Karpas-422 (cell line): ENCODE data around the gene TMEM26. TPM values are rescaled to one million over a fixed set of nuclear protein-coding genes. Genes with fewer than 3 reads are reported as not detected.

Source experiments
- DNase-seq: peaks from one replicate; pipeline ENCODE4 v3.0.0-alpha.2; 2015
- H2AFZ ChIP-seq: fragments of 200-600 bp; sonication (generic); 2 replicates; pipeline ENCODE4 v1.6.1; 2014; ENCODE audit warnings: antibody characterized with exemption, low read length, mixed read lengths
- H3K27ac ChIP-seq: fragments of 200-600 bp; sonication (generic); 2 replicates; pipeline ENCODE4 v1.5.1; 2014; ENCODE audit warnings: mild to moderate bottlenecking, low read length, moderate library complexity
- H3K27me3 ChIP-seq: fragments of 200-600 bp; sonication (generic); 2 replicates; pipeline ENCODE4 v1.6.1; 2014; ENCODE audit warnings: low read length, mixed read lengths
- H3K36me3 ChIP-seq: fragments of 200-600 bp; sonication (generic); 2 replicates; pipeline ENCODE4 v1.6.1; 2014; ENCODE audit warnings: low read length, mixed read lengths; ENCODE audit not compliant: insufficient read depth
- H3K4me1 ChIP-seq: fragments of 200-600 bp; sonication (generic); 2 replicates; pipeline ENCODE4 v1.6.1; 2014; ENCODE audit warnings: mild to moderate bottlenecking, low read length, mixed read lengths
- H3K4me2 ChIP-seq: fragments of 200-600 bp; sonication (generic); 2 replicates; pipeline ENCODE4 v1.6.1; 2014; ENCODE audit warnings: low read length, low read depth, mild to moderate bottlenecking; ENCODE audit not compliant: poor library complexity, severe bottlenecking
- H3K4me3 ChIP-seq: fragments of 200-600 bp; sonication (generic); 2 replicates; pipeline ENCODE4 v1.5.1; 2014; ENCODE audit warnings: mild to moderate bottlenecking, antibody characterized with exemption, low read length, mixed read lengths
- H3K79me2 ChIP-seq: fragments of 200-600 bp; sonication (generic); 2 replicates; pipeline ENCODE4 v1.6.1; 2014; ENCODE audit warnings: mild to moderate bottlenecking, low read length, mixed read lengths
- H3K9ac ChIP-seq: fragments of 200-600 bp; sonication (generic); 2 replicates; pipeline ENCODE4 v1.6.0; 2014; ENCODE audit warnings: low read length
- H3K9me2 ChIP-seq: fragments of 200-600 bp; sonication (generic), shearing (Covaris generic); replicated peaks from 2 replicates; pipeline ENCODE4 v1.6.0; 2014; ENCODE audit warnings: mild to moderate bottlenecking, low read length, moderate library complexity; ENCODE audit not compliant: insufficient read depth
- H3K9me3 ChIP-seq: fragments of 300-700, 200-600 bp; sonication (generic); 2 replicates; pipeline ENCODE4 v1.6.1; 2014; ENCODE audit warnings: low read length, mixed read lengths
- H4K20me1 ChIP-seq: fragments of 200-600 bp; sonication (generic); 2 replicates; pipeline ENCODE4 v1.6.1; 2014; ENCODE audit warnings: mild to moderate bottlenecking, antibody characterized with exemption, low read length, low read depth; ENCODE audit not compliant: insufficient read depth
- total RNA-seq: library from RNA; depleted of rRNA; stranded (reverse); fragments of >200 nt; shearing (Covaris generic); gene quantifications from 2 replicates; pipeline ENCODE4 v1.2.3, GENCODE V29; 2014; ENCODE audit warnings: low replicate concordance

Gene TMEM26
- total RNA-seq, 1 experiment from 2014 or later = not detected

DNA sequence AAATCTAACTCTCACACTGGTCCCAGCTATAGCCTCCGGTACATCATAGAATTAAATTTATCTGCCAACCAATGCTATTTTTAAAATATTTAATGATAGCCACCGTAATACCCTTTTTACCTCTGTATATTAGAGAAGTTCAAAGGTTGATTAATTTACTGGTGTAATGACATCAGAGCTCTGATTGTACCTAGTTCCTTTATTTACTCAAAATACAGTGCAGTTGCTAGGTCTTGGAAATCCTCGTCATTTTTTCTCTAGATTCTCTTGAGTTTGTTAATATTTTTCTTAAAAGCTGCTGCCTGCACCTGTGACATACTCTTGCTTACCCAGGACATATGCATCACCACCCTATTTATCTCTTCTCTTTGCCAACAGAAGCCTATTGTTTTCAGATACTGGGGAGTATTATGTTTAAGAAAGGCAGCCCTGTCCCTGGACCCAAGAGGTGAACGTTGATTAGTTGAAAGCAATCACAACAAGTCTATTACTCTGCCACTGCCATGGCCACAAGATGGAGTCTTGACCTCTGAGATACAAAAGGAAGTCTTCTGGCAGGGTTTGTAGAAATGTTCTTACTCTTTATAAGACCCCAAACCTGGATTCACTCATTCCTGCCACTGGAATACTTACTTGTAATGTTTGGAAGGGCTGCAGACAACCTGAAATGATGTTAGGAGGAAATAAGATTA lies 25.6 kb upstream of the TMEM26 start:
- Histone ChIP-seq H2AFZ (no peak overlapping the region), H3K36me3 (no peaks in the 10 kb centered on the region), H3K9ac (no peak overlapping the region), H3K79me2 (no peaks in the 10 kb centered on the region), H3K9me2 (no peaks in the 10 kb centered on the region; the same call in 1 of the 2 replicates), H3K4me1 (peaks cover 4% of the 10 kb centered on the region; the same call in 1 of the 2 replicates), H3K4me2 (no peak overlapping the region), H3K27ac (no peak overlapping the region), H3K27me3 (no peaks in the 10 kb centered on the region), H4K20me1 (no peaks in the 10 kb centered on the region), H3K4me3 (no peak overlapping the region), H3K9me3 (no peaks in the 10 kb centered on the region)
- DNase-seq = no peak

GRCh38 chr10:61477451-61477850 lies 24.3 kb upstream of the TMEM26 start:
- no peak overlapping the region for H3K4me2 ChIP-seq
- H2AFZ ChIP-seq = no peak overlapping the region

DNA sequence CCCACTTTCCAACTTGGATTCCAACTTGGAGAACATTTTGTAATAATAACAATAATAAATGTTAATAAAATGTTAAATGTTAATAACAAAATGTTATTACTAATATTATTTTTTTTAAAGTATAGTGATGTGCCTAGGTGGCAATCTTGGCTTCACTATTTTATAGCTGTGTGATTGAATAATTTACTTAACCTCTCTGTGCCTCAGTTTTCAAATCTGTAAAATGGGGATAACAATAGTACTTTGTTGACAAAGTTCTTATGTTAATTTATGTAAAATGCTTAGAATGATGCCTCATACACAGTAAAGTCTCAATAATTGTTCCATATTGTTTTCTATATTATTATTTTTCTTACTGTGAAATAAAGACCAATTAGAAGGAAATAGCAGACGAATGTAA lies 23.3 kb upstream of the TMEM26 start:
- H3K9ac ChIP-seq = no peak overlapping the region
- no peak overlapping the region for H3K4me3 ChIP-seq
- H2AFZ ChIP-seq = no peak overlapping the region
- no peaks in the 10 kb centered on the region for H3K79me2 ChIP-seq
- no peaks in the 10 kb centered on the region for H3K9me3 ChIP-seq
- H4K20me1 ChIP-seq = no peaks in the 10 kb centered on the region
- no peaks in the 10 kb centered on the region for H3K27me3 ChIP-seq
- H3K4me1 ChIP-seq = peaks cover under 1% of the 10 kb centered on the region; the same call in 1 of the 2 replicates
- H3K9me2 ChIP-seq = no peaks in the 10 kb centered on the region; the same call in 1 of the 2 replicates
- DNase-seq = no peak
- H3K27ac ChIP-seq = no peak overlapping the region
- H3K36me3 ChIP-seq = no peaks in the 10 kb centered on the region
- H3K4me2 ChIP-seq = no peak overlapping the region

More at GRCh38 chr10:61477451-61477850, 24.3 kb upstream of the TMEM26 start:
- Histone ChIP-seq H3K27ac (no peak overlapping the region), H3K4me3 (no peak overlapping the region), H3K9me2 (no peaks in the 10 kb centered on the region; the same call in 1 of the 2 replicates), H3K27me3 (no peaks in the 10 kb centered on the region), H3K79me2 (no peaks in the 10 kb centered on the region), H4K20me1 (no peaks in the 10 kb centered on the region), H3K9ac (no peak overlapping the region), H3K36me3 (no peaks in the 10 kb centered on the region), H3K4me1 (peaks cover 4% of the 10 kb centered on the region; the same call in 1 of the 2 replicates), H3K9me3 (no peaks in the 10 kb centered on the region)
- DNase-seq = no peak

DNA sequence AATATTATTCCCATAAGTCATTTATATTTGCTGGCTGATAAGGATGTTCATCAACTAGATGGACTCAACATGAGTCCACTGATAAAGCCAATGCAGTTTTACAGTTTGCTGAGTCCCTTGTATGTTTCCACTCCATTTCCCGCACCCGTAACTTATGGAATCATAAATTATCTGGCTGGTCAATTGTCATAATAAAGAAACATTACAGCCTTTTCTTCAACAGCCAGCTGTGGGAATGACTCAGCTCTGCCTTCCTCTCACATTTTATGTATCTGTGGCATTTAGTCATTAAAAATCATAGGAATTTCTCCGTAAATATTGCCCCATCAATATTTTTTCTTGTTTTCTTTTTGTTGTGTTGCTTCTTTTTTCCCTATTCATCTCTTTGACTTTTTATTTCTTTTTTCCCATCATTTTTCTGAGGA lies 22.3 kb upstream of the TMEM26 start:
- no peak overlapping the region for H2AFZ ChIP-seq
- H3K4me3 ChIP-seq = no peak overlapping the region
- H3K79me2 ChIP-seq = no peaks in the 10 kb centered on the region
- H3K9me3 ChIP-seq = no peaks in the 10 kb centered on the region
- H3K9me2 ChIP-seq = no peaks in the 10 kb centered on the region; the same call in 1 of the 2 replicates
- DNase-seq = no peak
- no peaks in the 10 kb centered on the region for H3K27me3 ChIP-seq
- H3K9ac ChIP-seq = no peak overlapping the region
- H3K27ac ChIP-seq = no peak overlapping the region
- no peak overlapping the region for H3K4me2 ChIP-seq
- H4K20me1 ChIP-seq = no peaks in the 10 kb centered on the region
- H3K4me1 ChIP-seq = no peaks in the 10 kb centered on the region
- H3K36me3 ChIP-seq = no peaks in the 10 kb centered on the region

DNA sequence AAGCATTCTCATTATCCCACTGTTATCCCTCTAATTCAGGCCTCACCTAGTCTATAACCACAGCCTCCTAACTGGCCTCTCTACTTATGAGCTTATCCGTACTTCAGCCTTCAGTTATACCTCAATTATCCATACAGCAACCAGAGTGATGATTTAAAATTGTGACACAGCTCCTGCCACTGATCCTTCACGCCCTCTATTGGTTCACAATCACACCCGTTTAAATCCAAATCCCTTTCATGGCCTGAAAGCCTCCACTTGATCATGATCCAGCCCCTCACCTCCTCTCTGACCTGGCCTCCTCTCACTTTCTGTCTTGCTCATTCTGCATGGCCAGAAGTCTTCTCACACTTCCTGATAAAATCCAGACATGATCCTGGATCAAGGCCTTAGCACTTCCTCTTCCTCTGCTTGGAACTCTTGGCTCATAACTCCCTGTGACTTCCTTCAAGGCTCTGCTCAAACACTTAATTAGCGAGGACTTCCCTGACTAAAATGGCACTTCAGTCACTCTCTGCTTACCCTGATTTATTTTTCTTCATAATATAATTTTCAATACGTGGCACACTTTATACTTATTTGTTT lies 19.0 kb upstream of the TMEM26 start:
- Histone ChIP-seq H3K79me2 (no peaks in the 10 kb centered on the region), H3K4me1 (no peaks in the 10 kb centered on the region), H3K27ac (no peak overlapping the region), H3K27me3 (no peaks in the 10 kb centered on the region), H3K9me3 (no peaks in the 10 kb centered on the region), H3K9ac (no peak overlapping the region), H3K4me3 (no peak overlapping the region), H4K20me1 (no peaks in the 10 kb centered on the region), H3K36me3 (no peaks in the 10 kb centered on the region), H3K9me2 (no peaks in the 10 kb centered on the region), H3K4me2 (no peak overlapping the region), H2AFZ (no peak overlapping the region)
- DNase-seq = no peak

GRCh38 chr10:61471491-61471890 lies 18.3 kb upstream of the TMEM26 start:
- H3K27ac ChIP-seq = no peak overlapping the region
- no peak for DNase-seq
- H3K9me3 ChIP-seq = no peaks in the 10 kb centered on the region
- no peaks in the 10 kb centered on the region for H4K20me1 ChIP-seq
- H2AFZ ChIP-seq = no peak overlapping the region
- H3K9me2 ChIP-seq = no peaks in the 10 kb centered on the region
- no peak overlapping the region for H3K4me2 ChIP-seq
- H3K9ac ChIP-seq = no peak overlapping the region
- H3K36me3 ChIP-seq = no peaks in the 10 kb centered on the region
- H3K4me3 ChIP-seq = no peak overlapping the region
- H3K79me2 ChIP-seq = no peaks in the 10 kb centered on the region
- H3K27me3 ChIP-seq = no peaks in the 10 kb centered on the region
- H3K4me1 ChIP-seq = no peaks in the 10 kb centered on the region

GRCh38 chr10:61470740-61471139 lies 17.6 kb upstream of the TMEM26 start:
- Histone ChIP-seq H3K9me2 (no peaks in the 10 kb centered on the region), H3K4me1 (no peaks in the 10 kb centered on the region), H3K36me3 (no peaks in the 10 kb centered on the region), H3K9me3 (no peaks in the 10 kb centered on the region), H3K4me3 (no peak overlapping the region), H4K20me1 (no peaks in the 10 kb centered on the region), H2AFZ (no peak overlapping the region), H3K79me2 (no peaks in the 10 kb centered on the region), H3K27ac (no peak overlapping the region), H3K27me3 (no peaks in the 10 kb centered on the region), H3K4me2 (no peak overlapping the region), H3K9ac (no peak overlapping the region)
- DNase-seq = no peak

DNA sequence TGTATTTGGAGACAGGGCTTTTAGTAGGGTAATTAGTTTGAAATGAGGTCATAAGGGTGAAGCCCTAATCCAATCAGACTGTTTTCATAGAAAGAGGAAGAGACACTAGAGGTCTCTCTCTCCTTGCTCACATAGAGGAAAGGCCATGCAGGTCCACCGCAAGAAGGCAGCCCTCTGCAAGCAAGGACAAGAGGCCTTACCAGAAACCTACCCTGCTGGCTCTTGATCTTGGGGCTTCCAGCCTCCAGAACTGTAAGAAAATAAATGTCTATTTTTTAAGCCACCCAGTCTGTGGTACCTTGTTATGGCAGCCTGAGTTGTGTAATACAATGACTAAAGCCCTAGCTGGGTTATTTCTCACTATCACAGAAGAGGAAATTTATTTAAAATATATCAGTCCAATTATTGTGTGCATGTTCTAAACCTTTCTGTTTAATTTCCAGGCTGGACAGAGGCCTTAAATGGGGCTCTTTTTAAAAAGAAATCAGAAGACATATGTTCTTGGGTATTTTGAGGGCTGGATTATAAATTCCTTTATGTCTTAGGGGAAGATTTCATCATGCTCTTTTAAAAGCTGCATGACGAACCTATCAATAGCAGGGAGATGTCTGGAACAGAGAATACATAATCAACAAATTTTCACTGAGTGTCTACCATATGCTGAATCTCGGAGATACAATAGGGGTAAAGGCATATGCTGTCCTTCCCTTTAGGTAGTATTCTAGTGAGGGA lies 12.9 kb upstream of the TMEM26 start:
- Histone ChIP-seq H3K27me3 (no peaks in the 10 kb centered on the region), H3K4me3 (no peak overlapping the region), H3K9ac (no peak overlapping the region), H3K36me3 (no peaks in the 10 kb centered on the region), H3K79me2 (no peaks in the 10 kb centered on the region), H3K9me3 (no peaks in the 10 kb centered on the region), H3K9me2 (no peaks in the 10 kb centered on the region; the same call in 1 of the 2 replicates), H3K4me1 (no peaks in the 10 kb centered on the region), H2AFZ (no peak overlapping the region), H3K4me2 (no peak overlapping the region), H3K27ac (no peak overlapping the region), H4K20me1 (no peaks in the 10 kb centered on the region)
- peak; percentile 43 for DNase-seq
